Stimulated activated CD4-positive, alpha-beta T cell treated with anti-CD3 and anti-CD28 coated beads, Interleukin-1b, Interleukin-23, amount 100 ng/mL, for 4 hours (primary cell): Measurements from ENCODE around the gene ATXN2.
"Not testable (repeated sequence)": the region's sequence is repeated elsewhere in the genome, so short reads cannot be mapped to it uniquely, and the experiment has no call there.

Experiments used
- DNase-seq, 2 donors: peaks; one replicate each; pipeline ENCODE4 v3.0.0-alpha.2; 2020; ENCODE audit warnings: low read depth in 2 of 2

ATXN2 gene, protein sequence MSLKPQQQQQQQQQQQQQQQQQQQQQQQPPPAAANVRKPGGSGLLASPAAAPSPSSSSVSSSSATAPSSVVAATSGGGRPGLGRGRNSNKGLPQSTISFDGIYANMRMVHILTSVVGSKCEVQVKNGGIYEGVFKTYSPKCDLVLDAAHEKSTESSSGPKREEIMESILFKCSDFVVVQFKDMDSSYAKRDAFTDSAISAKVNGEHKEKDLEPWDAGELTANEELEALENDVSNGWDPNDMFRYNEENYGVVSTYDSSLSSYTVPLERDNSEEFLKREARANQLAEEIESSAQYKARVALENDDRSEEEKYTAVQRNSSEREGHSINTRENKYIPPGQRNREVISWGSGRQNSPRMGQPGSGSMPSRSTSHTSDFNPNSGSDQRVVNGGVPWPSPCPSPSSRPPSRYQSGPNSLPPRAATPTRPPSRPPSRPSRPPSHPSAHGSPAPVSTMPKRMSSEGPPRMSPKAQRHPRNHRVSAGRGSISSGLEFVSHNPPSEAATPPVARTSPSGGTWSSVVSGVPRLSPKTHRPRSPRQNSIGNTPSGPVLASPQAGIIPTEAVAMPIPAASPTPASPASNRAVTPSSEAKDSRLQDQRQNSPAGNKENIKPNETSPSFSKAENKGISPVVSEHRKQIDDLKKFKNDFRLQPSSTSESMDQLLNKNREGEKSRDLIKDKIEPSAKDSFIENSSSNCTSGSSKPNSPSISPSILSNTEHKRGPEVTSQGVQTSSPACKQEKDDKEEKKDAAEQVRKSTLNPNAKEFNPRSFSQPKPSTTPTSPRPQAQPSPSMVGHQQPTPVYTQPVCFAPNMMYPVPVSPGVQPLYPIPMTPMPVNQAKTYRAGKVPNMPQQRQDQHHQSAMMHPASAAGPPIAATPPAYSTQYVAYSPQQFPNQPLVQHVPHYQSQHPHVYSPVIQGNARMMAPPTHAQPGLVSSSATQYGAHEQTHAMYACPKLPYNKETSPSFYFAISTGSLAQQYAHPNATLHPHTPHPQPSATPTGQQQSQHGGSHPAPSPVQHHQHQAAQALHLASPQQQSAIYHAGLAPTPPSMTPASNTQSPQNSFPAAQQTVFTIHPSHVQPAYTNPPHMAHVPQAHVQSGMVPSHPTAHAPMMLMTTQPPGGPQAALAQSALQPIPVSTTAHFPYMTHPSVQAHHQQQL

DNA sequence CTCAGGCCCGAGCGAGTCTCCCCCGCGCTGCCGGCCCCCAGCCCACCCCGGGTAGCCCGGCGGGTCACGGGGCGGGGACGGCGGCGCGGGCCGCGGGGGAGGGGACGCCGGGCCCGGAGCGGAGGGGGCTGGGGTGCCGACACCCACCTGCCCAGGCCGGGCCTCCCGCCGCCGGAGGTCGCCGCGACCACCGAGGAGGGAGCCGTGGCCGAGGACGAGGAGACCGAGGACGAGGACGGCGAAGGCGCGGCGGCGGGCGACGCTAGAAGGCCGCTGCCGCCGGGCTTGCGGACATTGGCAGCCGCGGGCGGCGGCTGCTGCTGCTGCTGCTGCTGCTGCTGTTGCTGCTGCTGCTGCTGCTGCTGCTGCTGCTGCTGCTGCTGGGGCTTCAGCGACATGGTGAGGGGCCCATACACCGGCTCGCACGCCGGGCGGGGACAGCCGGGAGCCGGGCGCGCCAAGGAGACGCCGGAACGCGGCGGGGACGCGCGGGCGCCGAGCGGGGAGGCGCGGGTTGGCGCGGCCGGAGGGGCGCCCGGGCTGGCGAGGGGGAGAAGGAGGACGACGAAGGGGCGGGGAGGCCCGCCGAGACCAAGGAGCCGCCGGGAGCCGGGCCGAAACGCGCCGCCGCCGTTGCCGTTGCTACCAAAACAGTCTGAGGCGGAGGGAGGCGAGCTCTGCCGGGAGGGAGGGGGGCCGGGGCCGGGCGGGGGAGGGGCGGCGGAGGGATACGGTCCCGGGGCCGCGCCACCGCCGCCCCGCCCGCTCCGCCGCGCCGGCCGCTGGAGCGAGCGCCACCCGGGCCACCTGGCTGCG lies at the start of gene ATXN2:
Gene ATXN2, minus strand, starts transcription at position 679 of the 816 bp plus-strand sequence. Its CDS starts 281 bp downstream, at position 398.
- peak; percentile 57 to 68 for DNase-seq

DNA sequence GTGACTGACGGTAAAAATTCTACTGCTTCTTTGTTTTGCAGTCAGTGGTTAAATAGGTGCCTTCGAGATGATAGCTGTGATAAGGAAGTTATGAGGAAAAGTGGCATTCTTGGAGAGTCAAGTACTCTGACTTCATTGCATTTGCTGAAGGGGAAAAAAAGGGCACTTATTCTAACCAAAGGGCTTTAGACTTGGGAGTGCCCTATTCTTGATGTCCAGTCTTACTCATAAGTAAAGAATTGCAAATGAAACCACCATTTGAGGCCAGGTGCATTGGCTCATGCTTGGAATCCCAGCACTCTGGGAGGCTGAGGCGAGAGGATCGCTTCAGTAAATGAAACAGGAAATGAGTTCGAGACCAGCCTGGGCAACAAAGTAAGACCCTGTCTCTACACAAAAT lies 46.3 kb upstream of the ATXN2 start:
- DNase-seq = no peak

DNA sequence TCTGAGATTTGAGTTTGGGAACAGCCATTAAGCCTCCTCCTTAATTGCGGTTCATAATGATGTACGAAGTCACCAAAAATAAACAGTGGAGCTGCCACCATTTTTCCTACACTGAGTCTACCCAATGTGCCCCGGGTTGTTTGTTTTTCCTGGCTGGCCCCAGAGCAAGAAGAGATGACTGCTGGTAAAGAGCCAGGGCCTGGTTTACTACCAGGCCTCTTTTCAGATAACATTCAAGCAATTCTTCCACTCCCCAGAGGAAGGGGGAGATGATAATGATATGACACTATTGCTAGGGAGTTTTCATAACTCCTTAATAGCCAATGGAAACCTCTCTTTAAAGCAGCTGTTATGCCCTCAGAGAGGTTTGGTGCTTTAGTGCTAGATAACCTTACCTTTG lies 44.3 kb upstream of the ATXN2 start:
- no peak for DNase-seq

DNA sequence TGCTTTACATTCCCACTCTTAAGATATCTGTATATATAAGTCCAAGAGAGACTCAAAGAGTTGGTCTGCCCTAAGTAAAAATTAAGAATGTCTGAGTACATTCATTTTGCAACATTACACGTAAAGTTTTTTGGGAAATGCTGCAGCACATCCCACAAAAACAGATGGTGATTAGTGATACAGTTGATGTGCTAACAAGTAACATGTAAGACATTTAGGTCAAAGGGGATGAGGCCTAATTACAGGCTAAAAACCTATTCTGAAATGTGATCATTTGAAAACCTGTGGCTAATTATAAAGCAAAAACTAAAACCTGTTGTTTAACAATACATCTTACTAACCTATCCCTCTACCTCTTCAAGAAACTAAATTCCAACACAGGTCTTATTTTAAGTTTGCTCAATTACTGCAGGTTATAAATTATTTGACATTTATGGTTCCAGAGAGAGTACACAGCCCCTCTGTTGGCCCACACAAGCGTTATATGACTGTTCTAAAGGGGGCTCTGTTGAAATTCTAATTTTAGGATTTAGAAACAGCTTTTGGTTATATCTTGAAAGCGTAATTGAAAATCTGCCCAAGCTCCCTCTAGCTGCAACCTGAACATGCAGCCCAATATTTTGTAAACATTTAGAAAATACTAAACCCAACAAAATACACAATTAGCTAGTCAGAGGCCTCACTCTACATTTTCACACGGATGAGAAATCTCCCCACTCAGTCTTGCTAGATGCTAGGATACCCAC lies 43.7 kb upstream of the ATXN2 start:
- no peak for DNase-seq

DNA sequence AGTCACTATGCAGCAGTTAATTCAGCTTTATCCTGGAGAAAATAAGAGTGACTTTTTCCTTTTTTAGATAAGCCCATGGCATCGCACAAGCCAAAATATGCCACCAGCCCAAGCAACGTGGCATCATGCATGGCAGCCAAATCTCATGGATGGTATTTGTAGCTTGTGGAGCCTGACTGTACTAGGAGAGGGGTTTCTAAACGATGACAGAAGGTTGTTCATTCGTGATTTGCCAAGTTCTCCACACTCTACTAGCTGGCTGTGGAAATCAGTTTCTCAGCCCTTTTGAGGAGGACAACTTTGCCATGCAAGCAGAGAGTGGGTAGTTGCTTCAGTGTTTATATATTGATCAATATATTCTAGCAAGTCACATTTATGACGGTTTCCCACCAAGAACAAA lies 41.4 kb upstream of the ATXN2 start:
- DNase-seq = no peak

DNA sequence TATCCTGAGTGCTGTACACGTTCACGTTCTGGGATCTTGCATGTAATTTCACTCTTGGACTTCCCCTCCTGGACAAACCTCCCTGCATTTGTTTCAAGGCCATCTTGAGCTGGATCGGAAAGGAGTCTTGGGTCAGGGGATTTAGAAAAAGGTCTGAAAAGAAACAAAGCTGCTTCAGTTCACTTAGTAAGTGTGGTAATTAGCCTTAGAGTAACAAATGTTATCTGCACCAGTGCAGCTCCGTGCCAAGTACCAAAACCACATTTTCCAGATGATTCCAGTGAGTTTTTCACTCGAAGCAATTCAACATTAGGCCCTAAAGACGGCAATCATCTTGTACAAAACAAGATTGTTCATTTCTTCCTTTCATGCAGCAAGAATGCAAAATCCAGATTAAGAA lies 39.4 kb upstream of the ATXN2 start:
- no peak for DNase-seq

DNA sequence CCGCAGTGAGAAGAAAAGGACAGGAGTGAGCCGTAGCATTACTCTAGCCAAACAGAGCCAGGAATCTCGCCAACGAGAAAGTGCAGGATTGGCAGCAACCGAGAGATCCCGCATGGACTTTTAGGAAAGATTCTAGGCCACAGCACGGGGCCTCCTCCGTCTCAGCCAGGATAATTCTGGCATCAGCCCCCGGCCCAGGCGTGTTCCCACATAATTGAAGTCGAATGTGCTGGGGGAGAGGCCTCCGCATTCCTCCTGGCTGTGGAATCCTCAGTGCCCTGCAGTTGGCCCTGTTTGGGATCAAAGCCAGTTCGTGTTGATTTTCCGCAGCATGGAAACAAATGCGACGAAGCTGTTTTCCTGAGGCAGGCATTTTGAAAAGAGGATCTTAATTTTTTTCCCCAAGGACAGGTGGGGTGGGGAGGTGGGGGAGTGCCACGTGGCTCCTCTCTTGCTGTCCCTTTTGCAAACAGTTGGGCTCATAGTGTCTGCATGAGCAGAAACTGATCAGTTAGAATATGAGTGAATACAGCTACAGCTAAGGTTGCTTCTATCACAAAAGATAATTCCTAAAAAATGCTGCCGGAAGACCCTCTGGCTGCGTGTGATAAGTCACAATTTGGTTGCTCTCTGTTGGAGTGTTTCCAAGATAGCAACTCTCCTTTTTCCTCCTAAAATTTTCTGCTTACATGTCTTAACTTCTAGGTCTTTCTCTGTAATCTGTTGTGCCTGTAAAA lies 37.3 kb upstream of the ATXN2 start:
- DNase-seq = no peak

DNA sequence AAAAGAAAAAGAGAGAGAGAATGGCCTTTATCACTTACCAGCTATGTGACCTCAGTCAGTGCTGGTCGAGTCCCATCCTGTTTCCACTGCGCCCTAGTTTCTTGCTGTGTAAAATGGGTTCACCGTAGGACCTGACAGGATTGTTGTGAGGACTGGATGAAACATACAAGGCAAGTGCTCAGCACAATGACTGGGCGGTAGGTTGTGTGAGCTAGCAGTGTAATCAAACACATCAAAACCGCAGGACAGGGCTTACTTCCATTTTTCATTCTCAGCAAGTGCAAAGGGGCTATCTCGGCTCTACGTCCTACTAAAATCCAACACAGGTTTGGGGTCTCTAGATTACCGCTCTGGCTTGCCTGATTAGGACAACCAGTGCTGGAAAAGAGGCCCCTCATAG lies 36.4 kb upstream of the ATXN2 start:
- no peak for DNase-seq

DNA sequence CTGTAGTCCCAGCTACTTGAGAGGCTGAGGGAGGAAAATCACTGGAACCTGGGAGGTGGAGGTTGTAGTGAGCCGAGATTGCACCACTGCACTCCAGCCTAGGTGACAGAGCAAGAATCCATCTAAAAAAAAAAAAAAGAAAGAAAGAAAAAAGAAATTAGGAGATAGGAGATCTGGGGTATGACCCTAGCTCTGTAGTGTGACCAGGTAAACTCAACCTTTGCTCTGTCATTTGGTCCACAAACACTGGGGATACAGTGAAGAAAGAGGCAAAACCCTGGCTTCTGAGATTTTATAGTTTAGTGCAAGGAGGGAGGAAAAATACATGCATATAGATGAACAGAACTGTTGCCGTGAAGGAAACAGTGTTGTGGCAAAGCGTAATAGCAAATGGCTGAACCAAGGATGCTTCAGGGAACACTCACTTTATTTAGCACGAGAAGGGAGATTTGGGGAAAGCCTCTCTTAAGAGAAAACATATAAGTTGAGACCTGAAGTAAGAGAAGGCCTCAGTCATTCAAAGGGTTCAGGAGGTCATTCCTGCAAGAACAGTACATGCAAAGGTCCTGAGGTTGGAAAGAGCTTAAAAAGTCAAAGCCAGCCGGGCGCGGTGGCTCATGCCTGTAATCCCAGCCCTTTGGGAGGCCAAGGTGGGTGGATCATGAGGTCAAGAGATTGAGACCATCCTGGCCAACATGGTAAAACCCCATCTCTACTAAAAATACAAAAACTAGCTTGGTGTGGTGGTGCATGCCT lies 29.6 kb upstream of the ATXN2 start:
- DNase-seq = no peak

DNA sequence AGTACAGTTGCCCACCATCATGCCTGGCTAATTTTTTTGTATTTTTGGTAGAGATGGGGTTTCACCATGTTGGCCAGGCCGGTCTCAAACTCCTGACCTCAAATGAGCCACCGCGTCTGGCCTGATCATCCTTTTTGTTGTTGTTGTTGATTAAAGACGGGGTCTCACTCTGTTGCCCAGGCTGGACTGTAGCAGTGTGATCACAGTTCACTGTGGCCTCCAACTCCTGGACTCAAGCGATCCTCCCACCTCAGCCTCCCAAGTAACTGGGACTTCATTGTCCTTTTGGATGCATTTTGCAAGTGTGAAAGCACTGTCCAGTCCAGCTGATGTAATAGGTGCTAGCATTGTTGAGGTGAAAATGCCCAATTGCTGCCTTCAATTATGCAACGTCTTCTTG lies 27.1 kb upstream of the ATXN2 start:
- DNase-seq = no peak

DNA sequence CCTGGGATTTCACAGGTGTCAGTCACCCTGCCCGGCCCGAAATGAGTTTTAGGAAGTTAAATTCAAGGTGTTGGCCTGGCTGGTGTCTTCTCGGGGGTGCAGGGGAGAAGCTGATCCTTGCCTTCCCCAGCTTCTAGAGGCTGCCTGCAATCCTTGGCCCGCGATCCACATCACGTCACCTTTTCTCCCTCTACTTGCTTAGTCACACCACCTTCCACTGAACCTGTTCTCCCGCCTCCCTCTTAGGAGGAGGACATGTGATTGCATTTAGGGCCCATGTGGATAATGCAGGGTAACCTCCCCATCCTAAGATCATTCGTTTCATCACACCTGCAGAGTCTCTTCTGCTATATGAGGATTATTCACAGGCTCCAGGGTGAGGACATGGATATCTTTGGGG lies 25.4 kb upstream of the ATXN2 start:
- no peak for DNase-seq

DNA sequence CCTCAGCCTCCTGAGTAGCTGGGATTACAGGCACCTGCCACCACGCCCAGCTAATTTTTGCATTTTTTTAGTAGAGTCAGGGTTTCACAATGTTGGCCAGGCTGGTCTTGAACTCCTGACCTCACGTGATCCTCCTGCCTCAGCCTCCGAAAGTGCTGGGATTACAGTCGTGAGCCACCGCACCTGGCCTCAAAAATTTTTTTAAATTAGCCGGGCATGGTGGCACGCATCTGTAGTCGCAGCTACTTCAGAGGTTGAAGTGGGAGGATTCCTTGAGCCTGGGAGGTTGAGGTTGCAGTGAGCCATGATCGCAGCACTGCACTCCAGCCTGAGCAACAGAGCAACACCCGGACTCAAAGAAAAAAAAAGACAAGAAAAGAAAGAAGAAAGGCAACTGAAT lies 18.7 kb upstream of the ATXN2 start:
- DNase-seq = not testable (repeated sequence)

DNA sequence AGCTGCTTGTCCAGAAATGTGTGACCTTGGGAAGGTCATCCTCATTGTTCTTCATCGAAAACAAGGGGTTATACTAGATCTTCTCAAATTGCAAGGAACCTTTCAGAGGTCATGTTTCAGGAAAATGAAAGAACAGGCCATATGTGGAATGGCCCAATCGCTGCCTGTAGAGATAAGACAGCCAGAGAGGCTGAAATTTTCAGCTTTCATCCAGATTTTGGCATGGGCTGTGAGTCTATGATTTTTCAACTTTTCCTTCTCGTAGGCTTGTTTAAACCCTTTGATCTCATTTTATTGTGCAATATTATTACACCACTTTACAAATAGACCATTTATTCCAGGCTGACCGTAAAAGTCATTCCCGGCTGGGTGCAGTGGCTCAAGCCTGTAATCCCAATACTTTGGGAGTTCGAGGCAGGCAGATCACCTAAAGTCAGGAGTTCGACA lies 17.1 kb upstream of the ATXN2 start:
- no peak for DNase-seq

DNA sequence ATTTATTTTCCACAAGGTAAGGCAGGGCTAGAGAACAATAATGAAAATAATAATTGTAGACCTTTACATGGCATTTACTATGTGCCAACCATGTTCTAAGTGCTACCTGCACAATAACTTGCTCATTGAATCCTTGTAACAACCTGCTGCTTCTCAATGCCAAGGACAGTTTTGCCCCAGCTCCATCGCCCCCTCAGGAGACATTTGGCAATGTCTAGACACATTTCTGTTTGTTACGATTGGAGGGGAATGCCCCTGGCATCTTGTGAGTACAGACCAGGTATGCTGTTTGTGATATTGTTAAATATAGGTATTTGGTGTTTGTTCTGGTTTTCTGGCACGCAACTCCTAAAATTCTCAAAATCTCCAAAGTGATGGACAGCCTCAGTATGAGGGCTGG lies 8.1 kb upstream of the ATXN2 start:
- no peak for DNase-seq

DNA sequence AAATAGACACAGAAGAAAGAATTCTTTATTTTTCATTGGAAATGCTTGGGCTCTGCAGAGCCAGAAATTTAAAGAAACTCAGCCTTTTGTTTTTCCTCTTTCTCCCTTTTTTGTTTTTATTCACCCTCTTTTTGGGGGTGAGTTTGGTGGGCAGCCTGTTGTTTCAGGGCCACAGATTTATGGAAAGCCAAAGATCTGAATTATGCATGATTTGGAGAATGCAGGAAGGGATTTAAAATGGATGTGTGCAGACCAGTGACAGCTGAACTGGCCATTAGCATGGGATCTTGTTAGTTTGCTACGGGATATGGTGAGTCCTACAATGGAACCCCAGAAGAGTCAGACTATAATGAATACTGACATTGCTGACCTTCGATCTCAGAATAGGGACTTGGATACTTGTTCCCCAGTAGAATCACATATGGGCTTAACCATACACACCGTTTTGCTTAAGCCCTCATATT lies 7.7 kb upstream of the ATXN2 start:
- DNase-seq = no peak

DNA sequence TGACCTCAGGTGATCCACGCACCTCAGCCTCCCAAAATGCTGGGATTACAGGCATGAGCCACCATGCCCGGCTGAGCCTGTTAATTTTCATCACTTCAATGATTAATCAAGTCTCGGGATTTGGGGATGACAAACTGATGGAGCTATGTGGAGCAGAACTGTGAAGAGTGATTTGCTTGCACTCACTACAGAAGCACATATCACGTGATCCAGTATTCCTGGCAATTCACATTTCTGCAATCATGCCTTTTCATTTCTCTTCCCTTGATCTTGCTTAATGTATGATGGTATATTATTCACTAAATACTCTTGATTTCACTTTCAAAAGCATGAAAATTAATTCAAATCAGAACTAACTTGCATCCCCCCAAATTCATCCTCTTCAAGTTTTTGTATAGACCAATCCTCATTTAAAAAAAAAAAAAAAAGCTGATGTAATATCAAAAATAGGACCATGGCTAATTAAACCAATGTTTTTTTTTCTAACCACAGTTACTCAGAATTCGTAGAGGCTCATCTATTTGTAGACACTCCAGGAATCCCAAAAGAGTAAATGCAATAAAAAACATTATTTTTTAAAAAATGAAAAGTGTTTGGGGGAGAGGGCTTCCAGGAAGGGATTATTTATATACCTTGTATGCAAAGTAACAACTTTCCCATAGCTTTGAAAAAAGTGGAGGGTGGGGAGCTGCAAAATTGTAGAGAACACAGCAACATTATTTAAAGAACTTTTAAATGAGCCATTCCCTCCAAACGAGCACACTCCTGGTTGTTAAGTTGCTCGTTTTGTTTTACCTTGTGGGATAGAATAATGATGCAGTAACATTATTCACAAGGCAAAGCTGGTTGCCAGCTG lies 7.0 kb upstream of the ATXN2 start:
- no peak for DNase-seq

DNA sequence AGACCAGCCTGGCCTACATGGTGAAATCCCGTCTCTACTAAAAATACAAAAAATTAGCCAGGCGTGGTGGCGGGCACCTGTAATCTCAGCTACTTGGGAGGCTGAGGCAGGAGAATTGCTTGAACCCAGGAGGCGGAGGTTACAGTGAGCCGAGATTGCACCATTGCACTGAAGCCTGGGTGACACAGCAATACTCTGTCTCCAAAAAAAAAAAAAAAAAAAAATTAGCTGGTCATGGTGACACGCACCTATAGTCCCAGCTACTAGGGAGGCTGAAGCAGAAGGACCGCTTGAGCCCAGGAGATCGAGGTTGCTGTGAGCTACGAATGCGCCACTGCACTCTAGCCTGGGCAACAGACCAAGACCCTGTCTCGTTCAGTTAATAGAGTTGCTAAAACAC lies 3.7 kb upstream of the ATXN2 start:
- DNase-seq = not testable (repeated sequence)

DNA sequence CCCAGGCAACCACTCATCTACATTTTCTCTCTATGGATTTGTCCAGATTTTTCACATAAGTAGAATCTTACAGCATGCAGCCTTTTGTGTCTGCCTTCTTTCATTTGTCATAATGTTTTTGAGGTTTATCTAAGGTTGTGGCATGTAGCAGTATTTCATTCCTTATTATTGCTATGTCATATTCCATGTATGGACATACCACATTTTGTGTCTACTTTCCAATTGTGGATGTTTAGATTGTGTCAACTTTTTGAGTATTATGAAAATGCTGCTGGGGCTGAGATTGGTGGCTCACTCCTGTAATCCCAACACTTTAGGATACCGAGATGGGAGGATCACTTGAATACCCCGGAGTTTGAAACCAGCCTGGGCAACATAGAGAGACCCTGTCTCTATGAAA lies 3.2 kb upstream of the ATXN2 start:
- no peak for DNase-seq
